Renal cortex interstitium (tissue), 11 donors: ENCODE data around the gene C20orf144. TPM values are rescaled to one million over a fixed set of nuclear protein-coding genes. Genes with fewer than 3 reads are reported as not detected.

Source experiments
- DNase-seq, 11 donors: peaks; one replicate each; pipeline ENCODE4 v3.0.0-alpha.2; 2013; ENCODE audit warnings: low read depth in 9 of 11, low spot score in 4 of 11; ENCODE audit errors: extremely low read depth in 1 of 11
- polyA plus RNA-seq, 3 donors: library from polyadenylated mRNA; unstranded; fragments of 120-200 nt; gene quantifications; one replicate each; pipeline ENCODE4 v1.2.1, GENCODE V29; 2013; ENCODE audit not compliant: insufficient read length in 3 of 3

The C20orf144 gene
- polyA plus RNA-seq, 3 donors, result 0.25 to 0.32 (median 0.29) TPM

GRCh38 chr20:33709398-33709797 is 47.3 kb downstream of the C20orf144 start:
- DNase-seq, result no peak

GRCh38 chr20:33709905-33710541 is 47.9 kb downstream of the C20orf144 start:
- DNase-seq, result no peak

- DNase-seq, result no peak
These were observed 48.7 kb downstream of the C20orf144 start for GRCh38 chr20:33710681-33711445.

DNA sequence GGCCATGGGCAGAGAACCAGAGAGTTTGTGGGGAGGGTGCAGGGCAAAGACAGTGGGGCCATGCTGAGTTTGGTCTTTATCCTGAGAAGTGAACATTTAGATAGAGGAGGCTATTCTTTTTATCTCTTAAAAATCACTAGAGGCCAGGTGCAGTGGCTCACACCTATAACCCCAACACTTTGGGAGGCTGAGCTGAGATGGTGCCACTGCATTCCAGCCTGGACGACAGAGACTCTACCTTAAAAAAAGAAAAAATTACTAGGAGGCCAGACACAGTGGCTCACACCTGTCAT is 49.3 kb downstream of the C20orf144 start:
- no peak for DNase-seq

Other genes starting within 250 kb of the C20orf144 start
- 10 to 100 TPM in 2 of 3 donors, 1 to 10 TPM in 1; 8.7 to 12.2 (median 12.0) TPM for gene SNTA1, start 218.6 kb upstream of the C20orf144 start, polyA plus RNA-seq
- gene CBFA2T2, start 172.2 kb upstream of the C20orf144 start, polyA plus RNA-seq, result 10 to 100 TPM; 26.8 to 35.9 (median 27.4) TPM
- gene ACTL10, start 4.6 kb downstream of the C20orf144 start, polyA plus RNA-seq, result under 1 TPM; 0.33 to 0.76 (median 0.60) TPM
- gene NECAB3, start 12.1 kb downstream of the C20orf144 start, polyA plus RNA-seq, result 10 to 100 TPM; 14.1 to 19.2 (median 18.6) TPM
- 10 to 100 TPM; 10.7 to 15.6 (median 12.1) TPM for gene E2F1, start 24.1 kb downstream of the C20orf144 start, polyA plus RNA-seq
- 1 to 10 TPM; 6.4 to 9.0 (median 8.6) TPM for gene PXMP4, start 58.0 kb downstream of the C20orf144 start, polyA plus RNA-seq
- 1 to 10 TPM; 2.4 to 4.4 (median 3.3) TPM for gene ZNF341, start 69.7 kb downstream of the C20orf144 start, polyA plus RNA-seq
- gene CHMP4B, start 149.0 kb downstream of the C20orf144 start, polyA plus RNA-seq, result 100 to 1,000 TPM in 2 of 3 donors, 10 to 100 TPM in 1; 98.8 to 110 (median 105) TPM